Upper lobe of left lung (tissue), 6 donors: Measurements from ENCODE around the gene SMC2. TPM values are rescaled to one million over a fixed set of nuclear protein-coding genes. Genes with fewer than 3 reads are reported as not detected.

ENCODE experiments used
- ATAC-seq, 2 donors: fragments of 200-7000 bp; cut with Tn5 transposase; one replicate each; pipeline ENCODE4 v1.9.1; 2022; ENCODE audit warnings: mild to moderate bottlenecking in 2 of 2, moderate library complexity in 2 of 2; ENCODE audit not compliant: low FRiP score in 2 of 2
- DNase-seq, 2 donors: peaks; one replicate each; pipeline ENCODE4 v3.0.0-alpha.2; 2019 to 2020
- H3K27ac ChIP-seq, 4 donors: fragments of 200-600 bp; sonication (generic); one replicate each; pipeline ENCODE4 v1.5.1; 2016 to 2019
- H3K27me3 ChIP-seq, 4 donors: fragments of 200-600 bp; sonication (generic); one replicate each; pipeline ENCODE4 v1.5.1; 2017 to 2019
- H3K36me3 ChIP-seq, 4 donors: fragments of 200-600 bp; sonication (generic); one replicate each; pipeline ENCODE4 v1.5.1; 2016 to 2019
- H3K4me1 ChIP-seq, 4 donors: fragments of 200-600 bp; sonication (generic); one replicate each; pipeline ENCODE4 v1.5.1; 2018 to 2019
- H3K4me3 ChIP-seq, 4 donors: fragments of 200-600 bp; sonication (generic); one replicate each; pipeline ENCODE4 v1.5.1; 2017 to 2019; ENCODE audit warnings: mild to moderate bottlenecking in 2 of 4, moderate library complexity in 1 of 4
- H3K9me3 ChIP-seq, 4 donors: fragments of 200-600 bp; sonication (generic); one replicate each; pipeline ENCODE4 v1.5.1; 2018 to 2019
- CTCF ChIP-seq, 6 experiments: fragments of 450-650 bp in 4 of 6; fragments of 200-600 bp in 2 of 6; sonication (generic) in 2 of 6; IDR thresholded peaks; one replicate each; pipeline ENCODE4 v1.5.1; 2016 to 2019; ENCODE audit warnings: antibody characterized with exemption in 6 of 6
- EP300 ChIP-seq, 4 donors: sonication (generic); formaldehyde crosslinking; IDR thresholded peaks; one replicate each; pipeline ENCODE4 v1.5.1; 2017; ENCODE audit warnings: antibody characterized with exemption in 4 of 4, control low read depth in 2 of 4
- POLR2A ChIP-seq, 4 donors: fragments of 450-650 bp; IDR thresholded peaks; one replicate each; pipeline ENCODE4 v1.5.1; 2016 to 2017; ENCODE audit warnings: antibody characterized with exemption in 4 of 4, mild to moderate bottlenecking in 2 of 4
- POLR2AphosphoS5 ChIP-seq, 2 donors: sonication (generic); formaldehyde crosslinking; IDR thresholded peaks; one replicate each; pipeline ENCODE4 v1.5.1; 2017; ENCODE audit warnings: antibody characterized with exemption in 2 of 2
- WGBS, 2 donors: methylation state at CpG; one replicate each; pipeline ENCODE4 v1.1.5; 2017 to 2018; 5-methylcytosine and 5-hydroxymethylcytosine counted together
- total RNA-seq, 6 donors: library from RNA; depleted of rRNA in 4 of 6; stranded (reverse); fragments of >200 nt in 4 of 6; gene quantifications; one replicate each; pipeline versions ENCODE4 v1.1.0 to v1.2.1, GENCODE V29; 2016 to 2021
- donor health status: DM: no; HTN: no; CAD: no; lungs with moderate emphysema.
- donor health status: DM: no; HTN: yes; CAD: no; lungs with severe emphysema.

The SMC2 gene
- total RNA-seq, 6 donors from 2014 or later = 5.0 to 13.9 (median 8.2) TPM

GRCh38 chr9:104110509-104110908 lies 16.4 kb downstream of the SMC2 start:
- no peak overlapping the region for H3K4me3 ChIP-seq
- H3K9me3 ChIP-seq = no peaks in the 10 kb centered on the region
- no peaks in the 10 kb centered on the region for H3K4me1 ChIP-seq
- 78 to 81% methylated on average over 2 of the region's 2 CpGs for WGBS, 2 donors
- H3K27ac ChIP-seq = no peak overlapping the region
- peaks cover 0 to 26% (median 4%) of the 10 kb centered on the region in 4 donors for H3K36me3 ChIP-seq
- DNase-seq = no peak
- no peak for ATAC-seq
- H3K27me3 ChIP-seq = no peaks in the 10 kb centered on the region
- TF ChIP-seq POLR2AphosphoS5 (IDR thresholded peaks at IDR 0.05) (no peak), CTCF (IDR thresholded peaks at IDR 0.05) (no peak), EP300 (IDR thresholded peaks at IDR 0.05) (no peak), POLR2A (IDR thresholded peaks at IDR 0.05) (no peak)

- Histone ChIP-seq H3K27ac (no peak overlapping the region), H3K9me3 (no peaks in the 10 kb centered on the region), H3K36me3 (peaks cover 0 to 29% (median 5%) of the 10 kb centered on the region in 4 donors), H3K27me3 (no peaks in the 10 kb centered on the region), H3K4me3 (no peak overlapping the region), H3K4me1 (no peaks in the 10 kb centered on the region)
- DNase-seq (no peak), ATAC-seq (no peak)
- WGBS, 2 donors = 93 to 95% methylated on average over 6 of the region's 6 CpGs
- TF ChIP-seq CTCF (IDR thresholded peaks at IDR 0.05) (no peak), POLR2A (IDR thresholded peaks at IDR 0.05) (no peak), EP300 (IDR thresholded peaks at IDR 0.05) (no peak)
Observed at GRCh38 chr9:104118916-104119315, 24.8 kb downstream of the SMC2 start.

- ATAC-seq = no peak
- DNase-seq = no peak
- WGBS, 2 donors = 93 to 94% methylated on average over 5 of the region's 5 CpGs
Observed at GRCh38 chr9:104121022-104121421, 26.9 kb downstream of the SMC2 start.

GRCh38 chr9:104138243-104138868 lies 44.2 kb downstream of the SMC2 start:
- H3K27me3 ChIP-seq = no peaks in the 10 kb centered on the region
- peaks cover 4 to 30% (median 9%) of the 10 kb centered on the region in 4 donors for H3K36me3 ChIP-seq

More at GRCh38 chr9:104121022-104121421, 26.9 kb downstream of the SMC2 start:
- H3K4me1 ChIP-seq = no peaks in the 10 kb centered on the region
- no peak overlapping the region for H3K4me3 ChIP-seq
- H3K36me3 ChIP-seq = peaks cover 0 to 37% (median 5%) of the 10 kb centered on the region in 4 donors
- no peak overlapping the region for H3K27ac ChIP-seq
- no peaks in the 10 kb centered on the region for H3K9me3 ChIP-seq
- H3K27me3 ChIP-seq = no peaks in the 10 kb centered on the region
- no peak for TF ChIP-seq EP300 (IDR thresholded peaks at IDR 0.05)
- no peak for TF ChIP-seq POLR2A (IDR thresholded peaks at IDR 0.05)
- no peak for TF ChIP-seq POLR2AphosphoS5 (IDR thresholded peaks at IDR 0.05)
- TF ChIP-seq CTCF (IDR thresholded peaks at IDR 0.05) = no peak

More at GRCh38 chr9:104138243-104138868, 44.2 kb downstream of the SMC2 start:
- H3K9me3 ChIP-seq = peaks cover 0 to 4% (median 0%) of the 10 kb centered on the region in 4 donors
- no peak for TF ChIP-seq EP300 (IDR thresholded peaks at IDR 0.05)
- TF ChIP-seq POLR2AphosphoS5 (IDR thresholded peaks at IDR 0.05) = no peak
- no peak for TF ChIP-seq CTCF (IDR thresholded peaks at IDR 0.05)
- TF ChIP-seq POLR2A (IDR thresholded peaks at IDR 0.05) = no peak
- 68 to 90% methylated on average over 3 of the region's 3 CpGs for WGBS, 2 donors
- ATAC-seq = no peak
- no peak for DNase-seq
- no peak overlapping the region for H3K27ac ChIP-seq
- no peaks in the 10 kb centered on the region for H3K4me1 ChIP-seq
- H3K4me3 ChIP-seq = no peak overlapping the region
